ENCODE data around the gene C22orf23. TPM values are rescaled to one million over a fixed set of nuclear protein-coding genes. Genes with fewer than 3 reads are reported as not detected.

C22orf23 gene
- polyA plus RNA-seq, 1 donor (not counting 4 experiments of a cell fraction or from before 2014, with no cell fraction given), result not detected

GRCh38 chr22:37995460-37995859 lies 42.1 kb upstream of the C22orf23 start:
- H2AFZ ChIP-seq (ENCODE audit: control insufficient read depth, low read length), result no peak overlapping the region
- H3K4me3 ChIP-seq (ENCODE audit: control insufficient read depth in 2 of 3, extremely low read depth in 1 of 3, insufficient read depth in 2 of 3, low read depth in 1 of 3, low read length in 3 of 3), result no peak overlapping the region
- TF ChIP-seq CTCF (optimal IDR thresholded peaks at IDR 0.05 in 1 of 3, IDR thresholded peaks at IDR 0.05 in 1 of 3, conservative IDR thresholded peaks at IDR 0.05 in 1 of 3; ENCODE audit: extremely low read depth in 1 of 3, insufficient read depth in 2 of 3, low read length in 3 of 3), result no peak
- no peak for TF ChIP-seq EZH2 (IDR thresholded peaks at IDR 0.05; ENCODE audit: low read length)
- no peaks in the 10 kb centered on the region for H3K36me3 ChIP-seq (ENCODE audit: control insufficient read depth in 2 of 2, extremely low read depth in 1 of 2, insufficient read depth in 2 of 2, low read length in 2 of 2)
- no peak for DNase-seq (ENCODE audit: low read depth, low spot score)
- peaks cover 32% of the 10 kb centered on the region for H3K4me1 ChIP-seq (ENCODE audit: control insufficient read depth, extremely low read depth, insufficient read depth, low read length)
- H3K27ac ChIP-seq (ENCODE audit: control insufficient read depth, insufficient read depth, low read length), result no peak overlapping the region
- H3K9me3 ChIP-seq (ENCODE audit: control insufficient read depth, low read depth, low read length), result no peaks in the 10 kb centered on the region
- no peaks in the 10 kb centered on the region for H3K79me2 ChIP-seq (ENCODE audit: control insufficient read depth, insufficient read depth, low read length)
- H4K20me1 ChIP-seq (ENCODE audit: control insufficient read depth, extremely low read depth, insufficient read depth, low read length), result no peaks in the 10 kb centered on the region
- no peak for FAIRE-seq
- H3K4me2 ChIP-seq (ENCODE audit: control insufficient read depth, extremely low read depth, insufficient read depth, low read depth, low read length), result no peak overlapping the region
- H3K27me3 ChIP-seq (ENCODE audit: control insufficient read depth, extremely low read depth, insufficient read depth, low read length), result no peaks in the 10 kb centered on the region
- no peaks in the 10 kb centered on the region for H3K9me1 ChIP-seq (ENCODE audit: control insufficient read depth, extremely low read depth, insufficient read depth, low read length)
- dilution Hi-C loops (cut with MboI; ENCODE audit: extremely low pct_ligation_motif_present, low sequenced_read_pairs), result no loop called here
- no peak overlapping the region for H3K9ac ChIP-seq (ENCODE audit: control insufficient read depth, extremely low read depth, insufficient read depth, low read length)

- no peaks in the 10 kb centered on the region for H4K20me1 ChIP-seq (ENCODE audit: control insufficient read depth, extremely low read depth, insufficient read depth, low read length)
- TF ChIP-seq EZH2 (IDR thresholded peaks at IDR 0.05; ENCODE audit: low read length), result no peak
- no peak overlapping the region for H3K4me3 ChIP-seq (ENCODE audit: control insufficient read depth in 2 of 3, extremely low read depth in 1 of 3, insufficient read depth in 2 of 3, low read depth in 1 of 3, low read length in 3 of 3)
- H3K4me1 ChIP-seq (ENCODE audit: control insufficient read depth, extremely low read depth, insufficient read depth, low read length), result peaks cover 28% of the 10 kb centered on the region
- DNase-seq (ENCODE audit: low read depth, low spot score) (no peak), FAIRE-seq (no peak)
- H3K9me3 ChIP-seq (ENCODE audit: control insufficient read depth, low read depth, low read length), result no peaks in the 10 kb centered on the region
- no peaks in the 10 kb centered on the region for H3K27me3 ChIP-seq (ENCODE audit: control insufficient read depth, extremely low read depth, insufficient read depth, low read length)
- H2AFZ ChIP-seq (ENCODE audit: control insufficient read depth, low read length), result no peak overlapping the region
- dilution Hi-C loops (cut with MboI; ENCODE audit: extremely low pct_ligation_motif_present, low sequenced_read_pairs), result no loop called here
- no peaks in the 10 kb centered on the region for H3K9me1 ChIP-seq (ENCODE audit: control insufficient read depth, extremely low read depth, insufficient read depth, low read length)
- no peak overlapping the region for H3K27ac ChIP-seq (ENCODE audit: control insufficient read depth, insufficient read depth, low read length)
- no peaks in the 10 kb centered on the region for H3K36me3 ChIP-seq (ENCODE audit: control insufficient read depth in 2 of 2, extremely low read depth in 1 of 2, insufficient read depth in 2 of 2, low read length in 2 of 2)
- no peak overlapping the region for H3K4me2 ChIP-seq (ENCODE audit: control insufficient read depth, extremely low read depth, insufficient read depth, low read depth, low read length)
- no peak overlapping the region for H3K9ac ChIP-seq (ENCODE audit: control insufficient read depth, extremely low read depth, insufficient read depth, low read length)
- no peaks in the 10 kb centered on the region for H3K79me2 ChIP-seq (ENCODE audit: control insufficient read depth, insufficient read depth, low read length)
Measured at GRCh38 chr22:37994982-37995381, 41.6 kb upstream of the C22orf23 start.

- TF ChIP-seq EZH2 (IDR thresholded peaks at IDR 0.05; ENCODE audit: low read length) (no peak), CTCF (optimal IDR thresholded peaks at IDR 0.05 in 1 of 3, IDR thresholded peaks at IDR 0.05 in 1 of 3, conservative IDR thresholded peaks at IDR 0.05 in 1 of 3; ENCODE audit: extremely low read depth in 1 of 3, insufficient read depth in 2 of 3, low read length in 3 of 3) (no peak)
- H3K4me1 ChIP-seq (ENCODE audit: control insufficient read depth, extremely low read depth, insufficient read depth, low read length), result peaks cover 18% of the 10 kb centered on the region
- H3K9me3 ChIP-seq (ENCODE audit: control insufficient read depth, low read depth, low read length), result no peaks in the 10 kb centered on the region
- H3K36me3 ChIP-seq (ENCODE audit: control insufficient read depth in 2 of 2, extremely low read depth in 1 of 2, insufficient read depth in 2 of 2, low read length in 2 of 2), result no peaks in the 10 kb centered on the region
- H3K9ac ChIP-seq (ENCODE audit: control insufficient read depth, extremely low read depth, insufficient read depth, low read length), result no peak overlapping the region
- dilution Hi-C loops (cut with MboI; ENCODE audit: extremely low pct_ligation_motif_present, low sequenced_read_pairs), result no loop called here
- no peak overlapping the region for H2AFZ ChIP-seq (ENCODE audit: control insufficient read depth, low read length)
- no peaks in the 10 kb centered on the region for H4K20me1 ChIP-seq (ENCODE audit: control insufficient read depth, extremely low read depth, insufficient read depth, low read length)
- no peak overlapping the region for H3K27ac ChIP-seq (ENCODE audit: control insufficient read depth, insufficient read depth, low read length)
- H3K4me3 ChIP-seq (ENCODE audit: control insufficient read depth in 2 of 3, extremely low read depth in 1 of 3, insufficient read depth in 2 of 3, low read depth in 1 of 3, low read length in 3 of 3), result no peak overlapping the region
- DNase-seq (ENCODE audit: low read depth, low spot score), result no peak
- no peaks in the 10 kb centered on the region for H3K9me1 ChIP-seq (ENCODE audit: control insufficient read depth, extremely low read depth, insufficient read depth, low read length)
- no peak overlapping the region for H3K4me2 ChIP-seq (ENCODE audit: control insufficient read depth, extremely low read depth, insufficient read depth, low read depth, low read length)
- no peaks in the 10 kb centered on the region for H3K79me2 ChIP-seq (ENCODE audit: control insufficient read depth, insufficient read depth, low read length)
- no peak for FAIRE-seq
- no peaks in the 10 kb centered on the region for H3K27me3 ChIP-seq (ENCODE audit: control insufficient read depth, extremely low read depth, insufficient read depth, low read length)
Measured at GRCh38 chr22:37994049-37994448, 40.6 kb upstream of the C22orf23 start.
